Natural killer cell (primary cell): ENCODE data around the gene ACO2. TPM values are rescaled to one million over a fixed set of nuclear protein-coding genes. Genes with fewer than 3 reads are reported as not detected.

Source experiments
- ATAC-seq, 3 donors: fragments of 150-1000 bp in 2 of 3; fragments of 200-7000 bp in 1 of 3; cut with Tn5 transposase; 1 replicate in 1 of 3; 2 replicates in 2 of 3; pipeline ENCODE4 v1.10.0; 2021; ENCODE audit warnings: mild to moderate bottlenecking in 2 of 3, moderate library complexity in 2 of 3
- DNase-seq, 2 donors: peaks; one replicate each; pipeline versions ENCODE4 v3.0.0 to v3.0.0-alpha.2; 2013 to 2021; ENCODE audit warnings: mixed read lengths in 1 of 2
- H3K27ac ChIP-seq: one replicate; pipeline ENCODE4 v1.5.1; 2013; ENCODE audit warnings: mild to moderate bottlenecking, low read length
- H3K27me3 ChIP-seq: one replicate; pipeline ENCODE4 v1.6.1; 2013; ENCODE audit warnings: low read length; ENCODE audit not compliant: control insufficient read depth, insufficient read depth
- H3K36me3 ChIP-seq: one replicate; pipeline ENCODE4 v1.6.1; 2013; ENCODE audit warnings: low read length; ENCODE audit not compliant: control insufficient read depth, insufficient read depth
- H3K4me1 ChIP-seq: one replicate; pipeline ENCODE4 v1.6.1; 2013; ENCODE audit warnings: low read length; ENCODE audit not compliant: control insufficient read depth, insufficient read depth
- H3K4me3 ChIP-seq: one replicate; pipeline ENCODE4 v1.5.1; 2013; ENCODE audit warnings: low read length
- H3K9me3 ChIP-seq: one replicate; pipeline ENCODE4 v1.6.1; 2013; ENCODE audit warnings: low read length; ENCODE audit not compliant: control insufficient read depth, insufficient read depth
- H3K27ac Mint-ChIP-seq, 2 donors: one replicate each; pipeline ENCODE4 v1.8.0; 2022; ENCODE audit warnings: mild to moderate bottlenecking in 2 of 2, mixed read lengths in 2 of 2, moderate library complexity in 1 of 2
- H3K27me3 Mint-ChIP-seq, 2 donors: one replicate each; pipeline ENCODE4 v1.8.0; 2022; ENCODE audit warnings: low read depth in 2 of 2, mixed read lengths in 2 of 2
- H3K36me3 Mint-ChIP-seq: one replicate; pipeline ENCODE4 v1.8.0; 2022; ENCODE audit warnings: mixed read lengths
- H3K4me1 Mint-ChIP-seq, 2 donors: one replicate each; pipeline ENCODE4 v1.8.0; 2022; ENCODE audit warnings: mixed read lengths in 2 of 2
- H3K4me3 Mint-ChIP-seq: one replicate; pipeline ENCODE4 v1.8.0; 2022; ENCODE audit warnings: mild to moderate bottlenecking, moderate library complexity, mixed read lengths
- H3K9me3 Mint-ChIP-seq, 2 donors: one replicate each; pipeline ENCODE4 v1.8.0; 2022; ENCODE audit warnings: mixed read lengths in 2 of 2
- WGBS: methylation state at CpG from one replicate; pipeline ENCODE4 v1.1.7; 2013; ENCODE audit warnings: missing lambda C conversion rate; ENCODE audit not compliant: insufficient coverage; 5-methylcytosine and 5-hydroxymethylcytosine counted together
- intact Hi-C: fragments of 100-400 bp; cut with micrococcal nuclease; formaldehyde crosslinking; loops from one replicate; pipeline ENCODE4 v1.14.2; 2022
- total RNA-seq, 4 donors: library from RNA; stranded (reverse); fragments of 120-200 nt in 1 of 4; gene quantifications; one replicate each; pipeline versions ENCODE4 v1.2.3 to v1.2.4, GENCODE V29; 2013 to 2022
- TF ChIP-seq, protein P1 (sequence below): fragments of 200-600 bp; IDR thresholded peaks from one replicate; pipeline ENCODE4 v1.8.0; 2022; ENCODE audit warnings: antibody characterized with exemption

Gene ACO2
- total RNA-seq, 3 donors from 2014 or later (not counting 1 experiment from before 2014, with no cell fraction given): 77.9 to 99.8 (median 89.5) TPM

DNA sequence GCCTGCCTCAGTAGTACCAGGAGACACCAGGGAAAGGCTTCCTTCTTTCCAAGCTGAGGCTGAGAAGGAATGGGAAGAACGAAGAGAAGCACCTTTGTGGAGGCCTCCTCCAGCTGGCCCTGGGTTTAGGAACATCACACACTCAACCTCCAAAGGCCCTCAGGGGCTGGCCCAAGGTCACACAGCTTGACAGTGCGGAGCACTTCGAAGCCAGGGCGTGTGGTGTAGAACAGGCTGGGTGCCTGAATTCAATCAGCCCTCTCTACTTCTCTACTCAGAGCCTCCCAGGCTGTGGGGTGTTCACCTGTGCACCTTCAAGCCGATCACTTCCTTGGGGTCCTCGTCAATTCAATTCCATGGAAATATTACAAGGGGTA is 91.2 kb downstream of the ACO2 start:
- no peaks in the 10 kb centered on the region for H3K36me3 ChIP-seq
- H3K27ac ChIP-seq: no peak overlapping the region
- H3K9me3 ChIP-seq: no peaks in the 10 kb centered on the region
- no peaks in the 10 kb centered on the region for H3K4me1 Mint-ChIP-seq
- intact Hi-C loops: no loop called here
- ATAC-seq: no peak
- H3K4me1 ChIP-seq: no peaks in the 10 kb centered on the region
- no peaks in the 10 kb centered on the region for H3K36me3 Mint-ChIP-seq
- TF ChIP-seq, protein P1, sequence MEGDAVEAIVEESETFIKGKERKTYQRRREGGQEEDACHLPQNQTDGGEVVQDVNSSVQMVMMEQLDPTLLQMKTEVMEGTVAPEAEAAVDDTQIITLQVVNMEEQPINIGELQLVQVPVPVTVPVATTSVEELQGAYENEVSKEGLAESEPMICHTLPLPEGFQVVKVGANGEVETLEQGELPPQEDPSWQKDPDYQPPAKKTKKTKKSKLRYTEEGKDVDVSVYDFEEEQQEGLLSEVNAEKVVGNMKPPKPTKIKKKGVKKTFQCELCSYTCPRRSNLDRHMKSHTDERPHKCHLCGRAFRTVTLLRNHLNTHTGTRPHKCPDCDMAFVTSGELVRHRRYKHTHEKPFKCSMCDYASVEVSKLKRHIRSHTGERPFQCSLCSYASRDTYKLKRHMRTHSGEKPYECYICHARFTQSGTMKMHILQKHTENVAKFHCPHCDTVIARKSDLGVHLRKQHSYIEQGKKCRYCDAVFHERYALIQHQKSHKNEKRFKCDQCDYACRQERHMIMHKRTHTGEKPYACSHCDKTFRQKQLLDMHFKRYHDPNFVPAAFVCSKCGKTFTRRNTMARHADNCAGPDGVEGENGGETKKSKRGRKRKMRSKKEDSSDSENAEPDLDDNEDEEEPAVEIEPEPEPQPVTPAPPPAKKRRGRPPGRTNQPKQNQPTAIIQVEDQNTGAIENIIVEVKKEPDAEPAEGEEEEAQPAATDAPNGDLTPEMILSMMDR: no peak
- WGBS: 88% methylated on average over 6 of the region's 6 CpGs
- no peak overlapping the region for H3K4me3 ChIP-seq
- no peak overlapping the region for H3K4me3 Mint-ChIP-seq
- no peak overlapping the region for H3K27ac Mint-ChIP-seq
- peaks cover 24 to 30% of the 10 kb centered on the region in 2 donors for H3K27me3 Mint-ChIP-seq
- DNase-seq: no peak
- H3K27me3 ChIP-seq: peaks cover 24% of the 10 kb centered on the region
- H3K9me3 Mint-ChIP-seq: no peaks in the 10 kb centered on the region

DNA sequence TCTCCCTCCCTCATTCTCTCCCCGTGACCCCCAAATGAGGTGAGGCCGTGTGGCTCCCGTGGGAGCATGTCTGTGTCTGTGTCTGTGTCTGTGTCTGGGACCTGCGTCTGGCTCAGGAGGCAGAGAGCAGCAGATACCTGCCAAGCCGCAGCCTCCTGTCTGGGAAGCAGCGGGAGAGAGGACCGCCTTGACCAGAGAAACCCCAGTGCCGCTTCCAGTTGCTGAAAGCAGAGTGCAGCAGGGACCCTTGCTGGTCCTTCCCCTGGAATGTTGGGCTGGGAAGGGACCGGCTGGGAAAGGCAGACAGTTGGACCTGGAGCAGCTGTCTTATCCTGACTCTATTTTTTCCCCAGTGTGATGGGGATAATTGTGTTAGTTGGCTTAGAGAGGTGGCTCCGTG is 92.4 kb downstream of the ACO2 start:
- Mint-ChIP-seq H3K4me3 (no peak overlapping the region), H3K27me3 (peaks cover 20 to 28% of the 10 kb centered on the region in 2 donors), H3K36me3 (no peaks in the 10 kb centered on the region), H3K9me3 (no peaks in the 10 kb centered on the region), H3K4me1 (no peaks in the 10 kb centered on the region), H3K27ac (no peak overlapping the region)
- no peaks in the 10 kb centered on the region for H3K9me3 ChIP-seq
- no peak for ATAC-seq
- H3K27ac ChIP-seq: no peak overlapping the region
- no peak overlapping the region for H3K4me3 ChIP-seq
- 75% methylated on average over 9 of the region's 10 CpGs for WGBS
- DNase-seq: no peak
- intact Hi-C loops: no loop called here
- H3K36me3 ChIP-seq: no peaks in the 10 kb centered on the region
- no peaks in the 10 kb centered on the region for H3K4me1 ChIP-seq
- TF ChIP-seq, protein P1: no peak
- peaks cover 24% of the 10 kb centered on the region for H3K27me3 ChIP-seq

DNA sequence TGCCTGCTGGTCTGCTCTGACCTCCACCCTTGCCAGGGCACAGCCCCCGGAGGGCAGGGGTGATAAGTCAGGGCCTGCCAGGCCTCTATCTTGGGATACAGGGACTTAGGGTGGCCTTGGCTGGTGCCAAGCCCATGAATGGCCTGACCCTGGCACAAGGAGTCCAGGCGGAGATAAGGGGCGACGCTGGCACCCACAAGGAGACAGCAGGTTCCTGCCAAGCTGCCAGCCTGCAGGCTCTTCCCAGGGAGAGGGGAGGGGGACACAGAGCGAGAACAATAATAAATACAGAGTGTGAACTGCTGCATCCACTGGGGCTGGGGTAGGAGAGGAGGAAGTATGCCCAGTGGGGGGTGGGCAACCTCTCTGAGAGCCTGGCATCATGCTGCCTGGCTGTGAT is 92.9 kb downstream of the ACO2 start:
- Histone ChIP-seq H3K27ac (no peak overlapping the region), H3K36me3 (no peaks in the 10 kb centered on the region), H3K4me3 (no peak overlapping the region), H3K4me1 (no peaks in the 10 kb centered on the region), H3K27me3 (peaks cover 24% of the 10 kb centered on the region), H3K9me3 (no peaks in the 10 kb centered on the region)
- WGBS: 86% methylated on average over 5 of the region's 5 CpGs
- no peak overlapping the region for H3K4me3 Mint-ChIP-seq
- ATAC-seq: no peak
- H3K27me3 Mint-ChIP-seq: peaks cover 16 to 27% of the 10 kb centered on the region in 2 donors
- TF ChIP-seq, protein P1: no peak
- no peaks in the 10 kb centered on the region for H3K36me3 Mint-ChIP-seq
- H3K27ac Mint-ChIP-seq: no peak overlapping the region
- no peaks in the 10 kb centered on the region for H3K9me3 Mint-ChIP-seq
- intact Hi-C loops: no loop called here
- no peak for DNase-seq
- no peaks in the 10 kb centered on the region for H3K4me1 Mint-ChIP-seq

DNA sequence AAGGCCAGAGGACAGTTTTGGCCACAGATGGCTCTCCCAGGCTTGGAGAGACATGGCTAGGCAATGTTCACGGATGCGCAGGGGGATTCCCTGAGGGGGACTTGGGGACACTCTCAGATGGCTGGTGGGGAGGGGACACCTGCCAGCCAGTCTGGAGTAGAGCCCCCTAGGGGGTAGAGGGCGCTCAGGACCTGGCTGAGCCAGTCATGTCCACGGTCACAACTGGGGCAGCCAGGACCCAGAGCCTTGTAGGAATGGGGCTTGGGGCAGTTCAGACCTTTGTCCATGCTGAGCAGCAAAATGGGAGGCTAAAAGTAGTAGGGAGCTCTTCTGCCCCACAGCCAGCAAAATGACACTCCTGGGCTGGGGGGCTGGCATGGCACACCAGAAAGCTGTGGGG is 93.5 kb downstream of the ACO2 start:
- intact Hi-C loops: no loop called here

More for the DNA sequence above, 93.5 kb downstream of the ACO2 start:
- WGBS: 72% methylated on average over 4 of the region's 4 CpGs
- H3K9me3 Mint-ChIP-seq: no peaks in the 10 kb centered on the region
- H3K4me1 Mint-ChIP-seq: no peaks in the 10 kb centered on the region
- no peak overlapping the region for H3K27ac ChIP-seq
- no peak overlapping the region for H3K27ac Mint-ChIP-seq
- TF ChIP-seq, protein P1: no peak
- H3K9me3 ChIP-seq: no peaks in the 10 kb centered on the region
- peaks cover 14 to 26% of the 10 kb centered on the region in 2 donors for H3K27me3 Mint-ChIP-seq
- H3K4me1 ChIP-seq: no peaks in the 10 kb centered on the region
- ATAC-seq (peak in 1 of 3 donors; percentile 36), DNase-seq (no peak)
- no peaks in the 10 kb centered on the region for H3K36me3 ChIP-seq
- no peaks in the 10 kb centered on the region for H3K36me3 Mint-ChIP-seq
- peaks cover 24% of the 10 kb centered on the region for H3K27me3 ChIP-seq
- H3K4me3 Mint-ChIP-seq: no peak overlapping the region
- H3K4me3 ChIP-seq: no peak overlapping the region
